ENCODE measurements around the gene TBX10.

TBX10 gene

DNA sequence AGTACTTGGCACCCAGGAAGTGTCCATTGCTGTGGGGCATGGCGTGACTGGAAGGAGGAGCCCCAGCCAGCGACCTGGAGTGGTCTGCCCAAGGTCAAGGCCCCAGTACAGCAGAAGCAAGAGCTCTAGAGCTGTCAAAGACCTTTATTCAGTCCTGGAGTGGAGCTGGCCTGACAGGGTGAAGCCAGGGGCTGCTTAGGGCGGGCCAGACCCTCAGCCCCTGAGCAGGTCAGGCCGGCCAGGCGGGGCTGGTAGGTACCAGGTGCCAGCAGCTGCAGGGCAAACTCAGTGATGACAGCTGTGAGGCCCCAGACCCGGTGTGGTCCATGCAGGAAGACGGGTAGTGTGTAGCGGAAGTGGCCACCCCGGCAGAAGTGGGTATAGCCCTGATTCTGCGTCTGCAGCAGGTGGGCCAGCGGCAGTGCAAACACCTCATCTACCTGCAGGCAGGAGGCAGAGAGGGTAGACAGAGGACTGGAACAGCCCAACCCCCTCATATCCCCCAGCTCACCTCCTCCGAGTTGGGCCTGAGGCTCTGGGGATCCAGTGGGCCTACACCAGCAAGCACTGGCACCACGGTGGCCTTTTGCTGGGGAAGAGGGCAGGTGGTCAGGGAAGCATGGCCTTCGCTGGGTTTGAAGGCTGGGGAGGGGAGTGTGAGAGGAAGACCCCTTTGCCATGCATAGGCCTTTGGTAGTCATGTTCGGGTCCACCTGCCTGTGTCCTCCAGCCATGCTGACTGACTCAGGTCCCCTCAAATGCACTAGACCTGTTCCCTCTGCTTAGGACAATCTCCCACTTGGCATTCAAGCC is 11.5 kb downstream of the TBX10 start:
- TF ChIP-seq SIN3A (IDR thresholded peaks at IDR 0.05; ENCODE audit: borderline replicate concordance, insufficient read depth, low read length) = no peak
- TF ChIP-seq, protein P1, sequence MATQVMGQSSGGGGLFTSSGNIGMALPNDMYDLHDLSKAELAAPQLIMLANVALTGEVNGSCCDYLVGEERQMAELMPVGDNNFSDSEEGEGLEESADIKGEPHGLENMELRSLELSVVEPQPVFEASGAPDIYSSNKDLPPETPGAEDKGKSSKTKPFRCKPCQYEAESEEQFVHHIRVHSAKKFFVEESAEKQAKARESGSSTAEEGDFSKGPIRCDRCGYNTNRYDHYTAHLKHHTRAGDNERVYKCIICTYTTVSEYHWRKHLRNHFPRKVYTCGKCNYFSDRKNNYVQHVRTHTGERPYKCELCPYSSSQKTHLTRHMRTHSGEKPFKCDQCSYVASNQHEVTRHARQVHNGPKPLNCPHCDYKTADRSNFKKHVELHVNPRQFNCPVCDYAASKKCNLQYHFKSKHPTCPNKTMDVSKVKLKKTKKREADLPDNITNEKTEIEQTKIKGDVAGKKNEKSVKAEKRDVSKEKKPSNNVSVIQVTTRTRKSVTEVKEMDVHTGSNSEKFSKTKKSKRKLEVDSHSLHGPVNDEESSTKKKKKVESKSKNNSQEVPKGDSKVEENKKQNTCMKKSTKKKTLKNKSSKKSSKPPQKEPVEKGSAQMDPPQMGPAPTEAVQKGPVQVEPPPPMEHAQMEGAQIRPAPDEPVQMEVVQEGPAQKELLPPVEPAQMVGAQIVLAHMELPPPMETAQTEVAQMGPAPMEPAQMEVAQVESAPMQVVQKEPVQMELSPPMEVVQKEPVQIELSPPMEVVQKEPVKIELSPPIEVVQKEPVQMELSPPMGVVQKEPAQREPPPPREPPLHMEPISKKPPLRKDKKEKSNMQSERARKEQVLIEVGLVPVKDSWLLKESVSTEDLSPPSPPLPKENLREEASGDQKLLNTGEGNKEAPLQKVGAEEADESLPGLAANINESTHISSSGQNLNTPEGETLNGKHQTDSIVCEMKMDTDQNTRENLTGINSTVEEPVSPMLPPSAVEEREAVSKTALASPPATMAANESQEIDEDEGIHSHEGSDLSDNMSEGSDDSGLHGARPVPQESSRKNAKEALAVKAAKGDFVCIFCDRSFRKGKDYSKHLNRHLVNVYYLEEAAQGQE (IDR thresholded peaks at IDR 0.05; ENCODE audit: insufficient read depth in 1 of 2, low read depth in 2 of 2, low read length in 2 of 2) = no peak
- TF ChIP-seq TAF1 (IDR thresholded peaks at IDR 0.05; ENCODE audit: borderline replicate concordance, insufficient read depth, low read length) = no peak
- TF ChIP-seq FOXP2 (optimal IDR thresholded peaks at IDR 0.05; ENCODE audit: borderline replicate concordance, extremely low read depth, extremely low read length, insufficient read depth) = no peak
- TF ChIP-seq POLR2AphosphoS5 (IDR thresholded peaks at IDR 0.05; ENCODE audit: low read depth, low read length) = no peak

DNA sequence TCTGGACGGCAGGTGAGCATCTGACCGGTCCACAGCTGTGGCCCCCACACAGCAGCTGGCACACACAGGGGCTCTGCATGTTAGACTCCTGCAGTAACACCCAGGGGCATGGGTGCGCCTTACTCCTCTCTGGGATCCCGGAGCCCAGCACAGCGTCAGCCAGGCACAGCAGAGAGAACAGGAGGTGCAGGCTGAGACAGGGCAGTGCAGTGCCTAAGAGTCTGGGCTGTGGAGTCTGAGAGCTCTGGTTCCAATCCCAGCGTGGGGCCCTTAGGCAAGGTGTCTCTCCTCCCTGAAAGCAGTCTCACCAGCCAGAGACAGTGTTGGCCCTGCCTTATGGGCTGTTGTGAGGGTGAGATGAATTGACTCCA is 12.1 kb downstream of the TBX10 start:
- TF ChIP-seq POLR2AphosphoS5 (IDR thresholded peaks at IDR 0.05; ENCODE audit: low read depth, low read length) (no peak), FOXP2 (optimal IDR thresholded peaks at IDR 0.05; ENCODE audit: borderline replicate concordance, extremely low read depth, extremely low read length, insufficient read depth) (no peak), TAF1 (IDR thresholded peaks at IDR 0.05; ENCODE audit: borderline replicate concordance, insufficient read depth, low read length) (no peak)
- TF ChIP-seq, protein P1 (IDR thresholded peaks at IDR 0.05; ENCODE audit: insufficient read depth in 1 of 2, low read depth in 2 of 2, low read length in 2 of 2) = no peak

DNA sequence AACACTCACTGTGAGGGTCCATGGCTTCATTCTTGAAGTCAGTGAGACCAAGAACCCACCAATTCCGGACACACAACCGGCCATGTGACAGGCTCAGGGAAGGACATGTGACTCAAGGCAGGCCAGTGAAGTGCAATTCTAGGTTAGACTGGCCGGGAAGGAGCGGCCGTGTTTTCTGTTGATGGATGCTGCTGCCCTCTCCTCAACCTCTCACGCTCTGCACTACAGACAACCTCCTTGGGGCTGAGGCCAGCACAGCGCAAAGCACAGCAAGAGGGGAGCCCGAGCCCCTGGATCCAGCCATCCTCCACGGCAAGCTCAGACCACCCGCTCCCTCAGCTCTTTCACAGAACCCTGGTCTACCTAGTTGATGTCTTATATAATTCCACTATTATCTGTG is 12.6 kb downstream of the TBX10 start:
- TF ChIP-seq FOXP2 (optimal IDR thresholded peaks at IDR 0.05; ENCODE audit: borderline replicate concordance, extremely low read depth, extremely low read length, insufficient read depth) (no peak), POLR2AphosphoS5 (IDR thresholded peaks at IDR 0.05; ENCODE audit: low read depth, low read length) (no peak), TAF1 (IDR thresholded peaks at IDR 0.05; ENCODE audit: borderline replicate concordance, insufficient read depth, low read length) (no peak), SIN3A (IDR thresholded peaks at IDR 0.05; ENCODE audit: borderline replicate concordance, insufficient read depth, low read length) (no peak)
- TF ChIP-seq, protein P1 (IDR thresholded peaks at IDR 0.05; ENCODE audit: insufficient read depth in 1 of 2, low read depth in 2 of 2, low read length in 2 of 2) = no peak

DNA sequence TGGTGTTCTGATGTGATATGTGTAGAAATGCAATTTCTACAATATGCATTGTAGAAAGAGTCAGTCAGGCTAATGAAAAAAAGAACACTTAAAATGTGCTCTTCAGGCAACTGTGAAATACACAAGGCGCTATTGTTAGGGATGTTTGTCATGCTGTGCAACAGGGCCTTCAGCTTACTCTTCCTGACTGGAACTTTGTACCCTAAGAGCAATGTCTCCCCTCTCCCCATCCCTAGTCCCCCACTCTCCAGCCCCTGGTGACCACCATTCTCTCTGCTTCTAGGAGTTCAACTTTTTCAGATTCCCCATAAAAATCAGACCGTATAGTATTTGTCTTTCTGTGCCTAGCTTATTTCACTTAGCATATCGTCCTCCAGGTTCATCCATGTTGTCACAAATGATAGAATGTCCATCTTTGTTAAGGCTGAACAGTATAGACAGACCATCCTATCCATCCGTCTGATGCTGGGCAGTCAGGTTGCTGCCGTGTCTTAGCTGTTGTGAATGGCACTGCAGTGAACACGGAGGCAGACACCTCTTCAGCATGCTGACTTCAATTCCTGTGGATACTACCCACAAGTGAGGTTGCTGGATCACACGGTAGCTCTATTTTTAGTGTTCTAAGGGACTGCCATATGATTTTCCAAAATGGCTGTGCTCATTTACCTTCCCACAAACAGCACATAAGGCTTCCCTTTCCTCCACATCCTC is 22.2 kb downstream of the TBX10 start:
- TF ChIP-seq TAF1 (IDR thresholded peaks at IDR 0.05; ENCODE audit: borderline replicate concordance, insufficient read depth, low read length) (no peak), POLR2AphosphoS5 (IDR thresholded peaks at IDR 0.05; ENCODE audit: low read depth, low read length) (no peak), FOXP2 (optimal IDR thresholded peaks at IDR 0.05; ENCODE audit: borderline replicate concordance, extremely low read depth, extremely low read length, insufficient read depth) (no peak), SIN3A (IDR thresholded peaks at IDR 0.05; ENCODE audit: borderline replicate concordance, insufficient read depth, low read length) (no peak)
- TF ChIP-seq, protein P1 (IDR thresholded peaks at IDR 0.05; ENCODE audit: insufficient read depth in 1 of 2, low read depth in 2 of 2, low read length in 2 of 2) = no peak

All from PFSK-1 (cell line).